ENCODE results near the gene FOXD1.

GRCh38 chr5:73480500-73480899 is 31.9 kb upstream of the FOXD1 start:
- TF ChIP-seq CTCF (IDR thresholded peaks at IDR 0.05; ENCODE audit: low read depth, low read length) (no peak), EZH2phosphoT487 (IDR thresholded peaks at IDR 0.05; ENCODE audit: low read depth) (no peak)

Data from OCI-LY3 (cell line).